IMR-90 (cell line): Measurements from ENCODE around the gene CEP41. TPM values are rescaled to one million over a fixed set of nuclear protein-coding genes. Genes with fewer than 3 reads are reported as not detected.

Source experiments
- ATAC-seq: fragments of 200-7000 bp; cut with Tn5 transposase; 2 replicates; pipeline ENCODE4 v1.9.1; 2020; ENCODE audit warnings: low read depth, mild to moderate bottlenecking, moderate library complexity
- BruUV-seq: library from RNA; stranded (reverse); fragments of 400-500 nt; replicated peaks from 2 replicates; lab custom pipeline; 2021; lab: Mats Ljungman, UMichigan
- CTCF ChIA-PET: fragments of 300-600 bp; formaldehyde crosslinking; extraction: SDS; loops from one replicate; lab custom pipeline; 2021; ENCODE audit warnings: antibody characterized with exemption; lab: Yijun Ruan, JAX
- POLR2A ChIA-PET: fragments of 300-600 bp; sonication (Branson Sonifier 250); formaldehyde crosslinking; loops from one replicate; lab custom pipeline; 2022; ENCODE audit warnings: antibody characterized with exemption; ENCODE audit not compliant: unreplicated experiment; lab: Charles Lee
- DNase-seq: peaks from one replicate; pipeline ENCODE4 v3.0.0; 2013
- H2AFZ ChIP-seq: replicated peaks from 2 replicates; pipeline ENCODE3; 2013; ENCODE audit warnings: low read length, mild to moderate bottlenecking; ENCODE audit not compliant: poor library complexity
- H2AK5ac ChIP-seq: 2 replicates; pipeline ENCODE4 v1.6.1; 2013; ENCODE audit warnings: low read depth, low read length, inconsistent platforms
- H2AK9ac ChIP-seq: replicated peaks from 2 replicates; pipeline ENCODE3; 2013; ENCODE audit warnings: mild to moderate bottlenecking, low read depth, low read length, moderate library complexity; ENCODE audit not compliant: poor library complexity
- H2BK120ac ChIP-seq: 2 replicates; pipeline ENCODE4 v1.6.1; 2013; ENCODE audit warnings: low read depth, low read length, inconsistent platforms
- H2BK15ac ChIP-seq: 3 replicates; pipeline ENCODE4 v1.6.1; 2013; ENCODE audit warnings: low read depth, low read length, inconsistent platforms
- H2BK20ac ChIP-seq: 2 replicates; pipeline ENCODE4 v1.6.1; 2013; ENCODE audit warnings: low read depth, mild to moderate bottlenecking, inconsistent platforms, low read length, moderate library complexity
- H2BK5ac ChIP-seq: 2 replicates; pipeline ENCODE4 v1.6.1; 2013; ENCODE audit warnings: mild to moderate bottlenecking, low read depth, low read length, inconsistent platforms; ENCODE audit not compliant: poor library complexity, severe bottlenecking
- H3K14ac ChIP-seq: replicated peaks from 2 replicates; pipeline ENCODE4 v1.6.1; 2013; ENCODE audit warnings: low read depth, low read length, inconsistent platforms
- H3K18ac ChIP-seq: 2 replicates; pipeline ENCODE4 v1.6.1; 2013; ENCODE audit warnings: low read depth, low read length, control low read depth
- H3K23ac ChIP-seq: 2 replicates; pipeline ENCODE4 v1.6.1; 2013; ENCODE audit warnings: low read depth, low read length, inconsistent platforms
- H3K27ac ChIP-seq: 2 replicates; pipeline ENCODE4 v1.5.1; 2013; ENCODE audit warnings: mild to moderate bottlenecking, control low read depth, low read length; ENCODE audit not compliant: insufficient read depth
- H3K27me3 ChIP-seq: 2 replicates; pipeline ENCODE4 v1.6.1; 2013; ENCODE audit warnings: low read length; ENCODE audit not compliant: control insufficient read depth, insufficient read depth
- H3K36me3 ChIP-seq: 2 replicates; pipeline ENCODE4 v1.6.1; 2013; ENCODE audit warnings: low read length, mixed read lengths; ENCODE audit not compliant: control insufficient read depth, insufficient read depth
- H3K4ac ChIP-seq: 2 replicates; pipeline ENCODE4 v1.6.1; 2013; ENCODE audit warnings: low read depth, low read length, inconsistent platforms
- H3K4me1 ChIP-seq: 2 replicates; pipeline ENCODE4 v1.6.1; 2013; ENCODE audit warnings: low read length, mixed read lengths; ENCODE audit not compliant: control insufficient read depth, insufficient read depth
- H3K4me2 ChIP-seq: 2 replicates; pipeline ENCODE4 v1.6.1; 2013; ENCODE audit warnings: low read depth, mild to moderate bottlenecking, control low read depth, low read length, moderate library complexity
- H3K4me3 ChIP-seq: 2 replicates; pipeline ENCODE4 v1.5.1; 2013; ENCODE audit warnings: low read depth, mild to moderate bottlenecking, control low read depth, low read length, moderate library complexity; ENCODE audit not compliant: insufficient read depth
- H3K56ac ChIP-seq: 2 replicates; pipeline ENCODE4 v1.6.1; 2013; ENCODE audit warnings: low read length, inconsistent platforms; ENCODE audit not compliant: insufficient read depth; ENCODE audit errors: extremely low read depth
- H3K79me1 ChIP-seq, 2 experiments: 2 replicates each; pipeline ENCODE4 v1.6.1; 2013; ENCODE audit warnings: low read length in 2 of 2, inconsistent platforms in 1 of 2, low read depth in 1 of 2
- H3K9ac ChIP-seq: 2 replicates; pipeline ENCODE4 v1.6.1; 2013; ENCODE audit warnings: low read depth, low read length, control low read depth
- H3K9me1 ChIP-seq: 2 replicates; pipeline ENCODE4 v1.6.1; 2013; ENCODE audit warnings: low read length, inconsistent platforms; ENCODE audit not compliant: insufficient read depth
- H3K9me3 ChIP-seq: 2 replicates; pipeline ENCODE4 v1.6.1; 2013; ENCODE audit warnings: low read length; ENCODE audit not compliant: control insufficient read depth, insufficient read depth
- H4K20me1 ChIP-seq: 2 replicates; pipeline ENCODE4 v1.6.1; 2013; ENCODE audit warnings: low read length, inconsistent platforms; ENCODE audit not compliant: insufficient read depth
- H4K5ac ChIP-seq: 2 replicates; pipeline ENCODE4 v1.6.1; 2013; ENCODE audit warnings: mild to moderate bottlenecking, low read depth, low read length, control low read depth
- H4K8ac ChIP-seq, 2 experiments: 2 replicates each; pipeline ENCODE4 v1.6.1; 2013; ENCODE audit warnings: low read depth in 2 of 2, low read length in 2 of 2, control low read depth in 1 of 2, inconsistent platforms in 1 of 2
- H4K91ac ChIP-seq: 2 replicates; pipeline ENCODE4 v1.6.1; 2013; ENCODE audit warnings: low read depth, low read length, inconsistent platforms; ENCODE audit not compliant: insufficient read depth
- FOS ChIP-seq: fragments of 150-350 bp; IDR thresholded peaks from 2 replicates; pipeline ENCODE4 v1.6.1; 2016; ENCODE audit warnings: low read depth, low read length
- MAFK ChIP-seq: IDR thresholded peaks from 2 replicates; pipeline ENCODE4 v1.6.1; 2012; ENCODE audit warnings: low read depth, low read length, improper control_type of control experiment
- MXI1 ChIP-seq: IDR thresholded peaks from 2 replicates; pipeline ENCODE4 v1.6.1; 2012; ENCODE audit warnings: low read depth, mild to moderate bottlenecking, low read length, moderate library complexity, borderline replicate concordance
- POLR2A ChIP-seq: IDR thresholded peaks from 2 replicates; pipeline ENCODE4 v1.6.1; 2012; ENCODE audit warnings: mild to moderate bottlenecking, low read depth, low read length
- RAD21 ChIP-seq: IDR thresholded peaks from 2 replicates; pipeline ENCODE4 v1.6.1; 2012; ENCODE audit warnings: low read length, improper control_type of control experiment
- RCOR1 ChIP-seq: IDR thresholded peaks from 2 replicates; pipeline ENCODE4 v1.6.1; 2012; ENCODE audit warnings: mild to moderate bottlenecking, low read length, improper control_type of control experiment; ENCODE audit not compliant: insufficient replicate concordance
- WGBS, 2 experiments: methylation state at CpG; one replicate each; pipeline versions ENCODE4 v1.1.5 to v1.1.7; 2013; ENCODE audit warnings: missing lambda C conversion rate in 2 of 2; ENCODE audit not compliant: insufficient read length in 1 of 2; ENCODE audit errors: extremely low coverage in 2 of 2; 5-methylcytosine and 5-hydroxymethylcytosine counted together
- dilution Hi-C: fragments of 300-500 bp; cut with HindIII; formaldehyde crosslinking; loops from one replicate; pipeline ENCODE4 v1.14.3; 2018; ENCODE audit warnings: low sequenced_read_pairs; ENCODE audit not compliant: unreplicated experiment
- in situ Hi-C: fragments of 300-500 bp; cut with MboI; formaldehyde crosslinking; loops from 3 replicates; pipeline ENCODE4 v1.14.3; 2019; ENCODE audit warnings: low sequenced_read_pairs, inconsistent platforms, mixed read lengths
- intact Hi-C: fragments of 100-400 bp; cut with micrococcal nuclease; formaldehyde crosslinking; loops from 2 replicates; pipeline ENCODE4 v1.10.0; 2022
- polyA plus RNA-seq, 3 experiments: library from polyadenylated mRNA; depleted of rRNA; stranded (reverse); fragments of >200 nt; gene quantifications; 2 replicates each; pipeline ENCODE4 v1.2.3, GENCODE V29; 2012; ENCODE audit warnings: low replicate concordance in 1 of 3
- total RNA-seq: library from RNA; depleted of rRNA; stranded (reverse); fragments of >200 nt; gene quantifications from 2 replicates; pipeline ENCODE4 v1.2.3, GENCODE V29; 2012

Gene CEP41
- total and polyA plus RNA-seq, 2 of the 4 experiments (the other 2 are of a cell fraction), result 12.2 to 21.9 TPM

DNA sequence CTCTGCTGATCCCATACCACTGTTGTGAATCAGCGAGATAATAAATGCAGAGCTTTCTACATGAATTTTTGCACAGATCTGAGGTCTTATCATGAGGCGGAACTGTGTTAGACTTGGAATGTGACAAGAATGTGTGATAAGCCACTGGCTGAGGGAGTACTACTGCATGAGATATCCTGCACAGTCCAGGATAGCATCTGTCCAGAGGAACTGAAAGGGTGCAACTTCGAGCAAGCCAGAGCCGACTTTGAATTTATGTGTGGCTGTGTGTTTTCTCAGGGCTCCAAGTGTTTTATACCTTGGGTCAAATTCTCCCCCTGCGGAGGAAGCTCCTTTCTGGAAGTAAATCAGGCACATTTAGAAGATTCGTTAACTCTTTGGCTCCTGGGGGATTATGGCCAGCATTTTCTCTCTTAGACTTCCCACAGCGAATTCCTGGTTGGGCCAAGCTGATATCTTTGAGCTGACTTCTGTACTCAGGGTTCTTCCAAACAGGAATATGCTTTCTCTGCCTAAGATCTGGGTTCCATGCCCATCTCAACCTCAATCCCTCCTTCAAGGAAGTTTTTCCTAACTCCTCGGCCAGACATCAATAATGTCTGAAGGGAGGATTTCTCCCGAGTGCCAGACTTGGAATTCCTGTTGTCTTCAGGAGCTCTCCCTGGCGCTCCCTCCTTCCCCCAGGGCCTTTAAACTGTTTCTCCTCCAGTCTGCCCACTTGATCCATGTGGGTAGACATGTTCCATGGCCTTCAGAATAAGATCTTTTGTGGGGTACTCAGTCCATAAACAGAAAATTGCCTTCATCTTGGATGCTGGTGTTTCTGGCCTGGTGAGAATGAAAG, 48.5 kb upstream of the CEP41 start:
- H2AFZ ChIP-seq, result peak overlapping the region; percentile 11
- H3K9me3 ChIP-seq, result no peaks in the 10 kb centered on the region
- no peaks in the 10 kb centered on the region for H3K36me3 ChIP-seq
- DNase-seq (peak; percentile 85), ATAC-seq (peak; percentile 70)
- ChIA-PET POLR2A (interaction anchor here (0.6 kb wide), 2 partner anchors 10 to 14 kb away, joined by 3 to 4 read pairs; no protein-coding TSS in a partner anchor), CTCF (no interaction called here)
- 0 out of 2 replicates have a peak, but pooled peaks have one; percentile 4 for TF ChIP-seq RAD21
- TF ChIP-seq FOS, result no peak
- peak; percentile 57 for TF ChIP-seq RCOR1
- TF ChIP-seq MXI1, result no peak
- no peak for TF ChIP-seq MAFK
- TF ChIP-seq POLR2A, result no peak
- WGBS, 2 experiments, result 38% methylated on average over 3 of the region's 10 CpGs; no CpG with 5 or more reads in 1 of the 2 experiments
- H3K4me3 ChIP-seq, result no peak overlapping the region
- peak overlapping the region; percentile 37; the same call in 1 of the 2 replicates for H4K5ac ChIP-seq
- H3K23ac ChIP-seq, result peak overlapping the region; percentile 32; the same call in 1 of the 2 replicates
- H3K4me1 ChIP-seq, result peaks cover 10% of the 10 kb centered on the region
- peak overlapping the region; percentile 66 for H3K14ac ChIP-seq
- H3K4me2 ChIP-seq, result peak overlapping the region; percentile 5; the same call in 1 of the 2 replicates
- H2BK15ac ChIP-seq, result peak overlapping the region; percentile 29; the same call in 2 of the 3 replicates
- intact Hi-C loops (loop anchor here (1.0 to 5.0 kb wide), 2 partner anchors 47 to 284 kb away; partner anchors contain the start of genes CEP41 and TMEM209), in situ Hi-C loops (loop anchor here (10.0 kb wide), 1 partner anchor 415 kb away; the partner anchor contains the start of gene KLHDC10), dilution Hi-C loops (no loop called here)
- H2BK5ac ChIP-seq, result peak overlapping the region; percentile 31
- no peaks in the 10 kb centered on the region for H3K9me1 ChIP-seq
- H3K18ac ChIP-seq, result peak overlapping the region; percentile 55
- peak overlapping the region; percentile 63 for H3K4ac ChIP-seq
- 0 out of 2 replicates have a peak overlapping the region, but pooled peaks have one; percentile 53 for H2AK5ac ChIP-seq
- H4K8ac ChIP-seq, result peak overlapping the region; percentile 19 to 42; a peak in 2 of 4 replicates
- H4K91ac ChIP-seq, result peak overlapping the region; percentile 5; the same call in 1 of the 2 replicates
- peak overlapping the region; percentile 75 for H2BK120ac ChIP-seq
- no peaks in the 10 kb centered on the region for H4K20me1 ChIP-seq
- peaks cover 5% of the 10 kb centered on the region for H3K27me3 ChIP-seq
- 0 out of 4 replicates have a peak, but pooled peaks cover 0 to 3% of the 10 kb centered on the region in 2 experiments for H3K79me1 ChIP-seq
- H2AK9ac ChIP-seq, result no peak overlapping the region
- H3K27ac ChIP-seq, result peak overlapping the region; percentile 56; the same call in 1 of the 2 replicates
- H3K56ac ChIP-seq, result 0 out of 2 replicates have a peak overlapping the region, but pooled peaks have one; percentile 4
- peak overlapping the region; percentile 43; the same call in 1 of the 2 replicates for H2BK20ac ChIP-seq
- H3K9ac ChIP-seq, result no peak overlapping the region
- BruUV-seq, result no TSS peak
